Activated T-cell treated with anti-CD3 and anti-CD28 coated beads for 48 hours (primary cell): ENCODE results near the gene ADAMTS2.

Experiments used
- DNase-seq: peaks from one replicate; pipeline ENCODE4 v3.0.0-alpha.2; 2020; ENCODE audit warnings: low read depth

The ADAMTS2 gene

DNA sequence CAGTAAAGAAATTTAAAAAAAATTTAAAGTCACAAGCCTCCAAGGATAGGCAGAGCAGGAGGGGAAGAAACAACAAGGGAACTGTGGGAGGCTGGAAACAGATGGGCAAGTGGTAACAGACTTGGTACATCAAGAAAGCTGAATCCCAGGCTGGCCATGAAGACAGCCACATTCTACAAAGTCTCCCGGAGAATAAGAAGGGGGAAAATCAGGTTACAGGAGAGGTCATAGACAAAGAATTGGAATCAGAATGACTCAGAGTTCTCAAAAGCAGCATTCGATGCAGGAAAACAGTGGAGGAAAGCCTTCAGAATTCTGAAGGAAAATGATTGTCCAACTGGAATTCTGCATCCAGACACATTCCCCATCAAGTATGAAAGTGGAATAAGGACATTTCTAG lies 129.7 kb downstream of the ADAMTS2 start:
- no peak for DNase-seq

GRCh38 chr5:179214678-179215077 lies 130.6 kb downstream of the ADAMTS2 start:
- DNase-seq = no peak

DNA sequence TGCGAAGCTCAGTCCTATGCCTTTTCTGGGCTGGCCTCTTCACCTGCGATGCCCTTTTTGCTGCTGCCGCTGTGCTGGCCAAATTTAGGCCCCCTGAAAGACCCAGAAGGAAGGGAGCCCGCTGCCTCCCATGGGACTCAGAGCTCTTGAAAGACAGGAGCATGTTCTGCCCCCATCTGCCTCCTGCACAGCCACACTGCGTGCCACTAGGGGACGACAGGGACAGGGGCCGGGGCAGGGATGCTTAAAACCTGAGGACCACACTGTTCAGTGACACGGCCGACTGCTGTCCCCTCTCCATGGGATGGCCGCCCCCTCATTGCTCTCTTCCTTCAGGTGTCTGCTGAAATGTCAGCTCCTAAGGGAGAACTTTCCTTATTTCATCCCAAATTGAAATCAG lies 132.4 kb downstream of the ADAMTS2 start:
- no peak for DNase-seq

- DNase-seq = no peak
These were observed 133.6 kb downstream of the ADAMTS2 start for GRCh38 chr5:179211631-179212030.

DNA sequence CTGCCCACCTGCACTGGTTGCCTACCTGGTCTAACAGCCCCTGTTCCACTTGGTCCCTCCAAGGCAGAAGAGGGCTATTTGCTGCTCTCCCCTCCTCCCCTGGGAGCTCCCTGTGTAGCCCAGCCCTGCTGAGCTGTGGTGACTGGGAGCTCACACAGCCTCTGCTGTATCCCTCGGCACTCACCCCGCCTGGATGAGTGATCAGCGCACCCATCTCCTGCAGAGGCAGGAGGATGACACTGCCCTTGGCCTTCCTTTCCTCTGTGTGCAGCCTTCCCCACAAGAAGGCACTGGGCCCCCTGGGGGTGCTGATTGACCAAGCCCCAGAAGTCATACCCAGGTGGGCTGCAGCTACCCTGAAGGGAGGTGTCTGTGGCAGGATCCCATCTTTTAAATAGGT lies 134.2 kb downstream of the ADAMTS2 start:
- DNase-seq = no peak

- DNase-seq = no peak
These were observed 134.8 kb downstream of the ADAMTS2 start for GRCh38 chr5:179210478-179210877.

- DNase-seq = no peak
These were observed 135.7 kb downstream of the ADAMTS2 start for GRCh38 chr5:179209359-179210150.

DNA sequence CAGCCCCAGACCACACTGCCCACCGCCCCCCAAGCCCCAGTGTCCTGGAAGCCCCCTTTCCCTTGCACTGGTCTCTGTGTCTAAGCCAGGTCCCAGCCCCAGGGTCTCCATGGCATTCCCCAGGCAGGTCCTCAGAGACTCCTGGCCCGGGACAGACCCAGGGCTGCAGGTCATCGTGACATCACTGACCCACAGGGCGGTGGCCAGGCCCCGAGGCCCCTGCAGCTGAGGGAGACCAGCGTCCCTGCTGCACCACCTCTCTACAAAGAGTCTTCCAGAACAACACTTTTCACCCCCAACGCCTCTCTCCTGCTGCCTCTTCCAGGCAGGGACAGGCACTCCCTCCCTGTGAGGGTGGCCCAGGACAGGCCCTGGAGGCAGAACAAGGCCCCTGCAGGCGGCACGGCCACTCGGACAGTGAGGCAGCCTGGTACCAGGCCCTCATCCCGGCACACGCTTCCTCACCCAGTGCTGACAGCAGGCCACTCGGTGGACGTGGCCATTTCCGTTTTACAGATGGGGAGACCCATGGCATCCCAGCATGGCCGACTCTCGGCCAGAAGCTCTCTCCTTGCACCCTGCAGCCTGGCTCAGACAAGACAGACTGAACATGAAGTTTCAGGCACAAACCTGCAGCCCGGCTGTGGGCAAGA lies 136.4 kb downstream of the ADAMTS2 start:
- no peak for DNase-seq

- DNase-seq = no peak
These were observed 137.1 kb downstream of the ADAMTS2 start for GRCh38 chr5:179207920-179208705.

DNA sequence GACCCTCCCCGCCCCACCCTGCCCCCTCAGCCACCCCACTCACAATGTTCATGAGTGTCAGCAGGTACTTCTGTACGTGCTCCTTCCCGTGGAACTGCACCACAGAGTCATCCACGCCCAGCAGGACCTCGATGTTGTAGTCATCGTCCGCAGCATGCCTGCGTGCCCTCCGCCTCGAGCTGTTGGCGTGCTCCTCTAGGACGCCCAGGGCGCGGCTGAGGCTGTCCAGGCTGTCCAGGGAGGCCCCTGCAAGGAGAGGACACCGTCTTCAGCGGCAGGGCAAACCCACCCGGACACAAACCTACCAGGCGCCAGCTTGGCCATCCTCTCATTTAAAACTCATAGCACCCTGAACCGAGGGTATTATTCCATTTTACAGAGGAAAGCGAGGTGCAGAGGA lies 137.8 kb downstream of the ADAMTS2 start:
- DNase-seq = no peak

- no peak for DNase-seq
These were observed 138.9 kb downstream of the ADAMTS2 start for GRCh38 chr5:179206366-179206765.

DNA sequence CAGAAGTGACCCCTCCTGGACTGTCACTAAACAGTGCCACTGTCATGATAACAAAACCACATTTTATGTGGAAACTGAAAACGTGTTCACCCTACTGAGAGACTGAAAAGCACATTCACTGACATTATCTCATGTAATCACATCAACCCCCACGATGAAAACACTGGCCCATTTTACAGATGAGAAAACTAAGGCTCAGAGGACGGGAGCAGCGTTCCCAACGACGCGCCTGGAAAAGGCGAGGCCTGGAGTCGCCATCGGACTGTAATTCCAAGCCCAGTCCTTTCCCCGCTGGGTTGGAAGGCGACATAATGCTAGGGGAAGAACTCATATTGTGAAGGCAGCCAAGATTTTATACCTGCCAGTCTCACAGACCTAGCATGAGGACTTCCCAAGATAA lies 140.0 kb downstream of the ADAMTS2 start:
- DNase-seq = no peak

- DNase-seq = no peak
These were observed 140.7 kb downstream of the ADAMTS2 start for GRCh38 chr5:179204572-179204971.

DNA sequence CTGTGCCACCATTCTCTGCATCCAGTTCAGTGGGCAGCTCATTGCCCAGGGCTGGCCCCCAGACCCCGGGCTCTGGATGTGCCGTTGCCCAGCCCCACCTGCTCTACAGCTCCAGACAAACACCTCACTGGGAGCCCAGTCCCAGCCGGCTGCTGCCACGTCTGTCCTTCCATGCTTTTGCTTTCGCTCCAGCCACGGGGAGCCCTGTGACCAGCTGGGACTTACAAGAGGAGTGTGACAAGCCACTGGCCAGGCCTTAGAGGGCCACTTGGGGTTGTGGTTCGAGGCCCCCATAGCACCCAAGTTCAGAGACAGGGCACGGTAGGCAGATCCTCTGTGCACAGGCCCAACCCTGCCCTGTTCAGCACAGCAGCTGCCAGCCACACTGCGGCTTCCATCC lies 142.0 kb downstream of the ADAMTS2 start:
- DNase-seq = no peak

- DNase-seq = no peak
These were observed 143.3 kb downstream of the ADAMTS2 start for GRCh38 chr5:179201986-179202385.

DNA sequence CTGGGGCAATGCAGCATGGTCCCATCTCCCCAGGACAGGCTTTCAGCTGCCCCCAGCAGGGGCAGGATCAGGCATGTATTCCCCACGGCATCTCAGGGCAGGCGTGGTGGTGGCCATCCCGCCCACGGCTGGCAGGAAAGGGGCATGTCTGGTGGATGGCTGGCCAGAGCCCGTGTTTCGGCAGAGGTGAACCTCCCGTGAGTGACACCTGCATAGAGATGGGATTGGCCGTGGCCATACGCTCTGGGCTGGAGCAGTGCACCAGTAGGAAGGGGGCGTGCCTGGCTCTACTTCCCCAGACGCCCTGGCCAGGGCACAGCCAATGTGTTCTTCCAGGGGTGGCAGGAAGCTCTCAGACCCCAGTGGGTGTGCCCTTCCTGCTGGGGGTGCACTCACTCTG lies 146.0 kb downstream of the ADAMTS2 start:
- DNase-seq = no peak

DNA sequence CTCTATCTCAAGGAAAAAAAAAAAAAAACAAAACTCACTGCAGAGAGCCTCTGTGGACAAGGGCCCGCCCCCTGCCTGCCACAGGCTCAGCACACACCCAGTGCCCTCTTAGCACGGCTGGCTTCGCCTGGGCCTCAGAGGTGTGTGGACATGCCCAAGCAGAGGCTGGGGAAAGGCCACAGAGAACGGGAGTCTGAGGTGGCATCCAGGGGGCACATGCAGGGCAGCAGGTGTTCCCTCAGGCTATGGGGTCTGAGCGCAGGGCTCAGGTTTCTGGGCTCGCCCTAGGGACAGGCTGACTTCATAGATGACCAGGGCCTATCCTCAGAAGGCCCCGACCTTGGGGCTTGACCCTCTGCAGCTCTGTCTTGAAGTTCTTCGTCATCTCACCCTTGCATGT lies 146.4 kb downstream of the ADAMTS2 start:
- DNase-seq = no peak

DNA sequence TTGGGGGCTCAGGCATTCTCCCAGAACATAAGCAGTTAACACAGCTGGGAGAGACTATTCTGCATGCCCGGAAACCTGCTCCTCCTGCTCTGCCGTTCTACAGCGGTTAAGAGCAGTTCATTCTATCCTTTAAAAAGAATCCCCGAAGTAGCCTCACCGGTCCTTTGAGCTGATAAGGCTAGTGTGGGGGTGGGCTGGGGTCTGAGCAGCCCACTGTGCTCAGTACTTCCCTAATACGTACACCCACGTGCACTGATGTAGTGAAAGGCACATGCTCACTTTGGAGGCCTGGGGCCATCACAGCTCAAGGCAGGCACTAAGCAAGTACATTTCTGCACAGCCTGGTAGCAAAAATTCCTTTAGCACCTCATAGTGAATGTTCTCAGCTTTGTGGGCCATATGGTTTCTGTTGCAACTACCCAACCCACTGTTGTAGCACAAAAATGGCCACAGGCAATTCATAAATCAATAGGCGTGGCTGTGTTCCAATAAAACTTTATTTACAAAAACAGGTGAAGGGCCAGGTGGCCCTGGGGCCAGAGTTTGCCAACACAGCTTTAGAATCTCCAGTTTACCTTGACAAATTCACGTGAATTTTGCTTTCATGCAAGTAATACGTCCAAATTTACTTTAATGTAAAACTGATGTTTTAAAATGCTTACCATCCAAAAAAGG lies 148.7 kb downstream of the ADAMTS2 start:
- DNase-seq = no peak

DNA sequence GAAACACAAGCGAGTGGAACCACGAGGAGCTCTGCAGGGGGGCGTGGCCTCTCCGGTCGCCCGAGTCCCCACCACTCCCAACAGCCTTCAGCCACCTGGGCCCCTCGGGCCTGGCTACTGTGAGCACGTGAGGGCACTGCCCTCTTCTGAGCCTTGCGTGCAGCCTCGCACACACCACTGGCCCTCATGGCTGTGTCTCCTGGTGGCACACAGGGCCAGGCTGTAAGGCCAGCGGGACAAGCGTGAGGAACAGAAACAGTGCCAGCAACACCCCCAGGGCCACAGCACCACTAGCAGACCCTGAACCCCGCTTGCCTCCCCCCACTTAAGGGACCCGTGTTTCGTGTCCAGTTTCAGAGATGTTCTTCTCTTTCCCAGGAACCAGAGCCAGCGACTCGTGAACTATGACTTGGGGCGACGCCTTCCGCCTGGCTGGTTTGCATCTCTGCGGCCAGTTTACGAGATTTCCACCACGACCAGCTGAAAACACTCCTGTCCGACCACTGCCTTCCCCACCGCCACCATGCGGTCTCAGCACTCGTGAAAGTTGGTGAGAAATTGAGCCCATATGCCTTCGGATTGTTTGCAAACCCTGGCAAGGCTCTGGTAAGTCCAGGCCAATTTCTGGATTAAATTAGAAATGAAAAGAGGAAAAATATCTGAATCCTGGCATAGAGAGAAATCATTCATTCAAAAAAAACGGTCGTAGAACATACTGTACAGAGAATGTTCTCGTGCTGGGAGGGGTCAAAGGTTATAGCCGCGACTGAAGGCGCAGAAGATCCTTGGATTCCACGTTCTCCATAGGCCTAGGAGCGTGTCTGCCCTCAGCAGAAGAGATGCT lies 149.5 kb downstream of the ADAMTS2 start:
- DNase-seq = no peak

DNA sequence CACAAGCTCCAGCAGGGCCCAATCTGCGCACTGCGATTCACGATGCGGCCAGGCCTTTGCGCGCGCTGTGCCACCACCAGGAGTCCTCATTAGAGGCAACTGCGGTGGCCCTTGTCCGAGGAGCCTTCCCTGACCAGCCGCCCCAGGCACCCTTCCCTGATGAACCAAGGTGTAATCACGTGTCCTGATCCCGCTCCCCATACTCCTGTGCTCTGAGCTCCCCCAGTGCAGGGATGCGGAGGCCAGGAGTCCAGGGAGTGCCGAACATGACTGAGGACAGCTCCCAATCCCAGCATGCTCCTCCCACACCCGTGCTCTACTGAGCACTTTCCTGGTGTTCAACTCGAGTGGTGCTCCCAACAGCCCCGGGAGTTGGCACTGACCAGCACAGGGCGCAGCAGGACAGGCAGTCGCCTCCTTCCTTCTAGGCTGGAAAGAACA lies 150.3 kb downstream of the ADAMTS2 start:
- DNase-seq = no peak

- DNase-seq = no peak
These were observed 150.9 kb downstream of the ADAMTS2 start for GRCh38 chr5:179194201-179194910.
